ENCODE data around the gene FBXL17.

Gene FBXL17

DNA sequence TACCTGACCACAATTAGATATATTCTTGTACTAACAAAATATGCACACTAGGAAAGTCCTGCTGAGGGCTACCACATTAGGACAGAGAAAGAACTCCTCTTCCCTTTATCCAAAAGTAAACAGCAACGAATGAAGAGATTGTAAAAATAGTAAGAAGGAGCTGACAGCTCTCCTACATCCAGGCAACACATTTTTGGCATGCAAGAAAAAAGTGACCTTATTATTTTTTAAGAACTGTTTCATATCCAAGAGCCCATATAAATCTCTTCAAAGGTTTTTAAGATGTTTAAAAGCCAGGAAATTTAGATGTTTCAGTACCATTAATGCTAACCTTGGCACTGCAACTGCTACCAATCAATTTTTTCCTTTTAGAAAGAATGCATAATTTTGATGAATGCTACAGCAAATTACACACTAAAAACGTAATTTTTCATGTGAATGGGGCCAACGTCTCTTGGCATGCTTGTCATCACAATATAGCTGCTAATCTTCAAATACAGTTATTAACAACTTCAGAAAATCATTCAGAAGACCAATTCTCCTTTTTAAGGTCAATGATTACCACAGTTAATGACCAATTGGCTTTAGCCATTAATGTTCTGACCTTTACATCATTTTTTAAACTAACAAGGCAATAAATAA, 132.0 kb downstream of the FBXL17 start:
- no peak for DNase-seq (ENCODE audit: low read depth in 2 of 2)

- no peak for DNase-seq (ENCODE audit: low read depth in 2 of 2)
Measured at GRCh38 chr5:108249095-108249784, 132.7 kb downstream of the FBXL17 start.

DNA sequence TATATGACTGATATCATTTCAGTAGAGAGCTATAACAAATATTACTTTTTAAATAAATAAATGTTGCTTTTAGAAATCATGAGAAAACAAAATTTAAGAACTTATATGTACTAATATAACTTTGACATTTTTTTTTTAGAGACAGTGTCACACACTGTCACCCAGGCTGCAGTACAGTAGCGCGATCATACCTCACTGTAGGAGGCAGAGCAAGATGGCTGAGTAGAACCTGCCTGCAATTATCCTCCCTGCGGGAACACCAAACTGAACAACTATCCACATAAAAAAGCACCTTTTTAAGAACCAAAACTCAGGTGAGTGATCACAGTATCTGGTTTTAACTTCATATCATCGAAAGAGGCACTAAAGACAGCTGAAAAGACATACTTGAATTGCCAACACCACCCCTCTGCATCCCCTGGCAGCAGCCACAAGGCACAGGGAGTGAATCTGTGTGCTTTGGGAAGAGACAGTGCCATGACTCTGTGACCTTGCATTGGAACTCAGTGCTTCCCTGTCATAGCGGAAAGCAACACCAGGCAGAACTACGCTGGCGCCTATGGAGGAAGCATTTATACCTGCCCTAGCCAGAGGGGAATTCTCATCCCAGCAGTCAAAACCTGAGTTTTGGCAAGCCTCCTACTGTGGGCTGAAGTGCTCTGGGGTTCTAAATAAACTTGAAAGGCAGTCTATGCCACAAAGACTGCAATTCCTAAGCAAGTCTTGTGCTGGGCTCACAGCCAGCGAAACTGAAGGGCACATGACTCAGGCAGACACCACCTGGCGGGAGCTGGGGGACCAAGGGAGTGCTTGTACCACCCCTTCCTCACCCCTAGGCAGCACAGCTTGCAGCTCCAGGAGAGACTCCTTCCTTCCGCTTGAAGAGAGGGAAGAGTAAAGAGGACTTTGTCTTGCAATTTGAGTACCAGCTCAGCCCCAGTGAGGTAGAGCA, 142.7 kb downstream of the FBXL17 start:
- no peak for DNase-seq (ENCODE audit: low read depth in 2 of 2)

- no peak for DNase-seq (ENCODE audit: low read depth in 2 of 2)
Measured at GRCh38 chr5:108238461-108238860, 143.4 kb downstream of the FBXL17 start.

GRCh38 chr5:108233617-108234155, 148.2 kb downstream of the FBXL17 start:
- no peak for DNase-seq (ENCODE audit: low read depth in 2 of 2)

- no peak for DNase-seq (ENCODE audit: low read depth in 2 of 2)
Measured at GRCh38 chr5:108232805-108233204, 149.1 kb downstream of the FBXL17 start.

- no peak for DNase-seq (ENCODE audit: low read depth in 2 of 2)
Measured at GRCh38 chr5:108222011-108222410, 159.9 kb downstream of the FBXL17 start.

GRCh38 chr5:108220834-108221233, 161.1 kb downstream of the FBXL17 start:
- no peak for DNase-seq (ENCODE audit: low read depth in 2 of 2)

- DNase-seq (ENCODE audit: low read depth in 2 of 2), result no peak
Measured at GRCh38 chr5:108216890-108217289, 165.0 kb downstream of the FBXL17 start.

GRCh38 chr5:108214857-108215256, 167.0 kb downstream of the FBXL17 start:
- DNase-seq (ENCODE audit: low read depth in 2 of 2), result no peak

DNA sequence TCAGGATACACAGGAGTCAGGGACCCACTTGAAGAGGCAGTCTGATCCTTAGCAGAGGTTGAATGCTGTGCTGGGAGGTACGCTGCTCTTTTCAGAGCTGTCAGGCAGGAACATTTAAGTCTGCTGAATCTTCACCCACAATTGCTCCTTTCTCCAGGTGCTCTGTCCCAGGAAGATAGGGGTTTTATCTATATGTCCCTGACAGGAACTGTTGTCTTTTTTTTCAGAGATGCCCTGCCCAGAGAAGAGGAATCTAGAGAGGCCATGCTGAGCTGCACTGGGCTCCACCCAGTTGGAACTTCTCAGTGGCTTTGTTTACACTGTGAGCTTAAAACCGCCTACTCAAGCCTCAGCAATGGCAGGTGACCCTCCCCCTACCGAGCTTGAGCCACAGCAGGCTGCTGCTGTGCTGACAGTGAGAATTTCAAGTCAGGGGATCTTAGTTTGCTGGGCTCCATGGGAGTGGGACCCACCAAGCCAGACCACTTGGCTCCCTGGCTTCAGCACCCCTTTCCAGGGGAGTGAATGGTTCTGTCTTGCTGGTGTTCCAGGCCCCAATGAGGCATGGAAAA, 169.0 kb downstream of the FBXL17 start:
- no peak for DNase-seq (ENCODE audit: low read depth in 2 of 2)

GRCh38 chr5:108206707-108207106, 175.2 kb downstream of the FBXL17 start:
- no peak for DNase-seq (ENCODE audit: low read depth in 2 of 2)

- DNase-seq (ENCODE audit: low read depth in 2 of 2), result no peak
Measured at GRCh38 chr5:108201721-108202120, 180.2 kb downstream of the FBXL17 start.

GRCh38 chr5:108196276-108196675, 185.6 kb downstream of the FBXL17 start:
- DNase-seq (ENCODE audit: low read depth in 2 of 2), result no peak

GRCh38 chr5:108193021-108193795, 188.7 kb downstream of the FBXL17 start:
- no peak for DNase-seq (ENCODE audit: low read depth in 2 of 2)

GRCh38 chr5:108184940-108185339, 197.0 kb downstream of the FBXL17 start:
- DNase-seq (ENCODE audit: low read depth in 2 of 2), result no peak

- DNase-seq (ENCODE audit: low read depth in 2 of 2), result no peak
Measured at GRCh38 chr5:108181975-108182374, 199.9 kb downstream of the FBXL17 start.

- DNase-seq (ENCODE audit: low read depth in 2 of 2), result no peak
Measured at GRCh38 chr5:108174286-108174685, 207.6 kb downstream of the FBXL17 start.

GRCh38 chr5:108171759-108172158, 210.1 kb downstream of the FBXL17 start:
- no peak for DNase-seq (ENCODE audit: low read depth in 2 of 2)

GRCh38 chr5:108168915-108169314, 213.0 kb downstream of the FBXL17 start:
- DNase-seq (ENCODE audit: low read depth in 2 of 2), result no peak

GRCh38 chr5:108167174-108167573, 214.7 kb downstream of the FBXL17 start:
- DNase-seq (ENCODE audit: low read depth in 2 of 2), result no peak

Data from stimulated activated CD4-positive, alpha-beta T cell treated with anti-CD3 and anti-CD28 coated beads, Interleukin-4, amount 100 ng/mL, for 48 hours (primary cell).